Jurkat, Clone E6-1 (cell line): ENCODE measurements around the gene LYRM2.

Experiments used
- DNase-seq: peaks from one replicate; pipeline ENCODE4 v3.0.0-alpha.2; 2011; ENCODE audit warnings: low read depth, low spot score
- H3K4me3 ChIP-seq: 2 replicates; pipeline ENCODE4 v1.5.1; 2011; ENCODE audit warnings: mild to moderate bottlenecking, low read length, control low read depth, moderate library complexity

The LYRM2 gene

GRCh38 chr6:89602166-89602565 is 36.4 kb downstream of the LYRM2 start:
- H3K4me3 ChIP-seq: no peak overlapping the region
- no peak for DNase-seq

GRCh38 chr6:89599727-89600126 is 38.8 kb downstream of the LYRM2 start:
- no peak for DNase-seq
- no peak overlapping the region for H3K4me3 ChIP-seq

GRCh38 chr6:89597988-89598387 is 40.6 kb downstream of the LYRM2 start:
- no peak overlapping the region for H3K4me3 ChIP-seq
- DNase-seq: peak; percentile 32

GRCh38 chr6:89597372-89597771 is 41.2 kb downstream of the LYRM2 start:
- H3K4me3 ChIP-seq: no peak overlapping the region
- no peak for DNase-seq

- DNase-seq: no peak
- no peak overlapping the region for H3K4me3 ChIP-seq
Observed at GRCh38 chr6:89596484-89596883, 42.1 kb downstream of the LYRM2 start.

- no peak for DNase-seq
- H3K4me3 ChIP-seq: no peak overlapping the region
Observed at GRCh38 chr6:89596056-89596455, 42.5 kb downstream of the LYRM2 start.

GRCh38 chr6:89591745-89592144 is 46.8 kb downstream of the LYRM2 start:
- no peak for DNase-seq
- no peak overlapping the region for H3K4me3 ChIP-seq

GRCh38 chr6:89590133-89590532 is 48.4 kb downstream of the LYRM2 start:
- H3K4me3 ChIP-seq: no peak overlapping the region
- DNase-seq: no peak

GRCh38 chr6:89589297-89590025 is 49.1 kb downstream of the LYRM2 start:
- DNase-seq: no peak
- no peak overlapping the region for H3K4me3 ChIP-seq

GRCh38 chr6:89585154-89585553 is 53.4 kb downstream of the LYRM2 start:
- H3K4me3 ChIP-seq: no peak overlapping the region
- no peak for DNase-seq

- no peak for DNase-seq
Observed at GRCh38 chr6:89584539-89584938, 54.0 kb downstream of the LYRM2 start.

GRCh38 chr6:89583559-89583958 is 55.0 kb downstream of the LYRM2 start:
- no peak for DNase-seq

More at GRCh38 chr6:89584539-89584938, 54.0 kb downstream of the LYRM2 start:
- no peak overlapping the region for H3K4me3 ChIP-seq

GRCh38 chr6:89582669-89583325 is 55.8 kb downstream of the LYRM2 start:
- DNase-seq: no peak
- no peak overlapping the region for H3K4me3 ChIP-seq

More at GRCh38 chr6:89583559-89583958, 55.0 kb downstream of the LYRM2 start:
- H3K4me3 ChIP-seq: no peak overlapping the region

GRCh38 chr6:89581689-89582088 is 56.9 kb downstream of the LYRM2 start:
- no peak for DNase-seq
- H3K4me3 ChIP-seq: no peak overlapping the region

GRCh38 chr6:89580997-89581666 is 57.4 kb downstream of the LYRM2 start:
- no peak for DNase-seq
- H3K4me3 ChIP-seq: no peak overlapping the region

GRCh38 chr6:89575562-89575960 is 63.0 kb downstream of the LYRM2 start:
- H3K4me3 ChIP-seq: no peak overlapping the region
- no peak for DNase-seq

GRCh38 chr6:89574910-89575561 is 63.5 kb downstream of the LYRM2 start:
- DNase-seq: no peak
- no peak overlapping the region for H3K4me3 ChIP-seq

- no peak overlapping the region for H3K4me3 ChIP-seq
- no peak for DNase-seq
Observed at GRCh38 chr6:89567630-89568390, 70.7 kb downstream of the LYRM2 start.
